Rectal smooth muscle tissue (tissue), 1 donor: ENCODE measurements around the gene SEC31A.

ENCODE experiments used
- H3K27ac ChIP-seq: one replicate; pipeline ENCODE4 v1.7.0; 2013; ENCODE audit warnings: low read depth, low read length, inconsistent platforms
- H3K27me3 ChIP-seq: one replicate; pipeline ENCODE4 v1.7.0; 2013; ENCODE audit warnings: low read length; ENCODE audit not compliant: control insufficient read depth, insufficient read depth
- H3K36me3 ChIP-seq: one replicate; pipeline ENCODE4 v1.7.0; 2013; ENCODE audit warnings: low read length; ENCODE audit not compliant: control insufficient read depth, insufficient read depth
- H3K4me1 ChIP-seq: one replicate; pipeline ENCODE4 v1.7.0; 2013; ENCODE audit warnings: low read length; ENCODE audit not compliant: control insufficient read depth, insufficient read depth
- H3K4me3 ChIP-seq: one replicate; pipeline ENCODE4 v1.7.0; 2013; ENCODE audit warnings: low read length
- H3K9ac ChIP-seq: one replicate; pipeline ENCODE4 v1.7.0; 2013; ENCODE audit warnings: low read length

Gene SEC31A

GRCh38 chr4:82905205-82905604 lies 14.3 kb upstream of the SEC31A start:
- Histone ChIP-seq H3K4me1 (peaks cover 2% of the 10 kb centered on the region), H3K4me3 (no peak overlapping the region), H3K27me3 (no peaks in the 10 kb centered on the region), H3K27ac (no peak overlapping the region), H3K36me3 (no peaks in the 10 kb centered on the region), H3K9ac (no peak overlapping the region)

- H3K27me3 ChIP-seq = no peaks in the 10 kb centered on the region
Measured at GRCh38 chr4:82903737-82904136, 12.8 kb upstream of the SEC31A start.

DNA sequence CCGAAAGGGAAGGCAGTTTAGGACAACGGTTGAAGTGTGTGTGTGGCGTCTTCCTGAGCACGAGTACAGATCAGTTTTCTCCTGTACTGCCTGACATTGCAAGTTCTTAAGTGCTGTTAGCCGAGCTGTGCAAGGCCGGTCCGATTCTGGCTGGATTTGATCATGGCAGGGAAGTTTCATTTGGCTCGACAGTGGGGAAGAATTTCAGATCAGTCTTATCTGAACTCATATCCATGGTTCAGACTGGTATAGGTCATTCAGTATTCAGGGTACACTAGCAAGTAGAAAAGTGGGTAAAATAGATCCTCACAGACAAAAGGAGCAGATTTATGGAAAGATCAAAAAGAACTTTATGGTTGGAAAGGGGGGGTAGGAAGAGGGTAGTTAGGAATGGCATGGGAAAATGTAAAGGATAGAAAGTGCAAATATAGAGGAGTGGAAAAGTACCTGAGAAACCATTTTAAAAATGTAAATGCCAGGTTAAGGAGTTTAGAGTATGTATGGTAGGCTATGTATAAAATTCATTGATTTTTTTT lies 10.3 kb upstream of the SEC31A start:
- H3K27me3 ChIP-seq = no peaks in the 10 kb centered on the region
- H3K4me1 ChIP-seq = peaks cover 4% of the 10 kb centered on the region
- peak overlapping the region; percentile 100 for H3K27ac ChIP-seq
- H3K4me3 ChIP-seq = peak overlapping the region; percentile 99
- H3K36me3 ChIP-seq = no peaks in the 10 kb centered on the region
- peak overlapping the region; percentile 99 for H3K9ac ChIP-seq

More at GRCh38 chr4:82903737-82904136, 12.8 kb upstream of the SEC31A start:
- no peak overlapping the region for H3K9ac ChIP-seq
- peaks cover 2% of the 10 kb centered on the region for H3K4me1 ChIP-seq
- H3K4me3 ChIP-seq = no peak overlapping the region
- no peaks in the 10 kb centered on the region for H3K36me3 ChIP-seq
- H3K27ac ChIP-seq = no peak overlapping the region

DNA sequence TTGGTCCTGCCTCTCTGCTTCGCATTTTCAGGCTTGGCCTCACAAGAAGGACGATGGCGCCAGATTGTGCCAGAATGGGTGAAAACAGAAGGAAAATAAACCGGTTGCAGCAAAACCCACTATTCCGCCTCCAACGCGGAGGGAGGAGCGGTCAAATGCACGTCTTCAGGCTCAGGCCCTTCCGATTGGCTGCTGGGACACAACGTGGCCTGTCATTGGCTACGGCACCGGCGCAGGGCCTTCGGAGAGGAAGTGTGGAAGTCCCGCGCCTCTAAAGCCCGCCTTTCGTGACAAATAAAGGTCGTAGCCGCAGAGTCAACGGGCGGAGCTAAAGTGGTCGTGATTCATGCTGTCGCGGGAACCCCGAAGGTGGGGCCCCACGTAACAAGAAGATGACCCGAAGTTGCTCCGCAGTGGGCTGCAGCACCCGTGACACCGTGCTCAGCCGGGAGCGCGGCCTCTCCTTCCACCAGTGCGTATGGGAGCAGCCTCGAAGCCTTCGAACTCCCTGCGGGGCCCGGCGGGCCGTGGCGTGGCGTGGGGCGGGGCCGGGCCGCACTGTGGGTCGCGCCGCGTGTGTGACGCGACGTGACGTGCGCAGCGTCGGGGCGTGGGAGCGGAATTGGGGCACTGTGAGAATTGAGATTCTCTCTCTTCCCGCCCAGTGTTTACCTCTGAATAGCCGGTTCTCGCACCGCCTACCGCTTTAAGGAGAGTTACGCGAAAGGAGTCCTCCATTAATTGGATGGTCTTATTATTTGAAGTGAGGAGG lies 9.6 kb upstream of the SEC31A start, which contains the start of gene THAP9:
THAP9 (plus strand) TSS at position 325 of the 772 bp plus-strand sequence; CDS start at position 393, 68 bp downstream.
- H3K9ac ChIP-seq = peak within 1 kb of the TSS; percentile 99
- H3K4me3 ChIP-seq = peak within 1 kb of the TSS; percentile 99
- H3K27me3 ChIP-seq = no peaks in the 10 kb centered on the region
- H3K36me3 ChIP-seq = no peaks in the 10 kb centered on the region
- peak within 1 kb of the TSS; percentile 100 for H3K27ac ChIP-seq
- peaks cover 4% of the 10 kb centered on the region for H3K4me1 ChIP-seq

GRCh38 chr4:82900066-82900410 lies 9.1 kb upstream of the SEC31A start:
- peak overlapping the region; percentile 89 for H3K9ac ChIP-seq
- H3K36me3 ChIP-seq = no peaks in the 10 kb centered on the region
- H3K4me3 ChIP-seq = peak overlapping the region; percentile 99
- H3K4me1 ChIP-seq = peaks cover 4% of the 10 kb centered on the region
- no peaks in the 10 kb centered on the region for H3K27me3 ChIP-seq
- peak overlapping the region; percentile 100 for H3K27ac ChIP-seq

GRCh38 chr4:82899374-82900065 lies 8.6 kb upstream of the SEC31A start:
- H3K9ac ChIP-seq = peak overlapping the region; percentile 89
- H3K36me3 ChIP-seq = no peaks in the 10 kb centered on the region
- peak overlapping the region; percentile 99 for H3K4me3 ChIP-seq
- peak overlapping the region; percentile 100 for H3K27ac ChIP-seq
- H3K27me3 ChIP-seq = no peaks in the 10 kb centered on the region
- peaks cover 4% of the 10 kb centered on the region for H3K4me1 ChIP-seq

DNA sequence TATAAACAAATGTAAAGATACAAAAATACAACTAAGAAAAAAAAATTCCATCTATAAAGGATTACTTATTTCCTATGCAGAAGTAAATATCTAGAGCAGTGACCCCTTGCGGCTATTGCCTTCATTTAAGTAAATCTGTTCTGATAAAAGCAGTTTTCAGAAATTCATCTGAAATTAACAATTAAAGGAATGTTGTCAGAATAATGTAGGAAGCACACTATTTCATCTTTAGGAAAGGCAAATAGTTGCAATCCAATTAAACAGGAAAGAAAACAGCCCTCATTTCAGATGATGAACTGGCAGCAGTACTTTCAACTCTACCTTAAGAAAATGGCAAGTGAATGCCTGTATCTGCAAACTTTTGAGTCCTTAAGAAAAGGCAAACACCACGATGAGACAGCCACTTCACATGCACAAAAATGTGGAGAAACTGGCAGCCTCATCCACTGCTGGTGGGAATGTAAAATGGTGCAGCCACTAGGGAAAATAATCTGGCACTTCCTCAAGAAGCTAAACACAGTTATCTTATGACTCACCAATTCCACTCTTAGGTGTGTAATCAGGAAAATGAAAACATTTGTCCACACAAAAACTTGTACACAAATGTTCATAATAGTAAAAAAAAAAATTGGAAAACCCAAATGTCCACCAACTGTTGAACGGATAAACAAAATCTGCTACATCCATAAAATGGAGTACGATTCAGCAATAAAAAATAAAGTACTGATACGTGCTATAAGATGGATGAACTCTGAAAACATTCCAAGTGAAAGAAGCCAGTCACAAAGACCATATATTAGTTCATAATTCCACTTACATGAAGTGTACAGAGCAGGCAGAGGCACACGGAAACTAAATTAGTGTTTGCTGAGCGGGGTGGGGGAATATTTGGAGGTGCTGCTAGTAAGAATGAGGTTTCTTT lies 7.6 kb upstream of the SEC31A start:
- Histone ChIP-seq H3K4me3 (peak overlapping the region; percentile 99), H3K4me1 (peaks cover 4% of the 10 kb centered on the region), H3K36me3 (peaks cover 7% of the 10 kb centered on the region), H3K27ac (no peak overlapping the region), H3K9ac (no peak overlapping the region), H3K27me3 (no peaks in the 10 kb centered on the region)

GRCh38 chr4:82896755-82897154 lies 5.8 kb upstream of the SEC31A start:
- no peak overlapping the region for H3K9ac ChIP-seq
- H3K36me3 ChIP-seq = peaks cover 10% of the 10 kb centered on the region
- H3K4me3 ChIP-seq = no peak overlapping the region
- H3K27me3 ChIP-seq = no peaks in the 10 kb centered on the region
- peaks cover 5% of the 10 kb centered on the region for H3K4me1 ChIP-seq
- no peak overlapping the region for H3K27ac ChIP-seq

DNA sequence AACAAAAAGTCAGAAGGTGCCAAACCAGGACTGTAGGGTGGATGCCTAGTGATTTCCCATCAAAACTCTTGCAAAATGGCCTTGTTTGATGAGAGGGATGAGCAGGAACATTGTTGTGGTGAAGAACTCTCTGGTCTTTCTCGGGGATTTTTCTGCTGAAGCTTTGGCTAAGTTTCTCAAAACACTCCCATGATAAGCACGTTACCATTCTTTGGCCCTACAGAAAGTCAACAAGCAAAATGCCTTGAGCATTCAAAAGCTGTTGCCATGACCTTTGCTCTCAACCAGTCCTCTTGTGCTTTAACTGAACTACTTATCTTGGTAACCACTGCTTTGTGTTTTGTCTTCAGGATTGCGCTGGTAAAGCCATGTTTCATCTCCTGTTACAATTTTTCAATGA lies 3.0 kb upstream of the SEC31A start:
- Histone ChIP-seq H3K4me1 (peaks cover 5% of the 10 kb centered on the region), H3K27me3 (no peaks in the 10 kb centered on the region), H3K27ac (no peak overlapping the region), H3K4me3 (no peak overlapping the region), H3K36me3 (peaks cover 10% of the 10 kb centered on the region), H3K9ac (no peak overlapping the region)

GRCh38 chr4:82892467-82892802 lies 1.5 kb upstream of the SEC31A start:
- no peak overlapping the region for H3K27ac ChIP-seq
- no peaks in the 10 kb centered on the region for H3K27me3 ChIP-seq
- H3K4me1 ChIP-seq = peaks cover 3% of the 10 kb centered on the region
- H3K36me3 ChIP-seq = peaks cover 10% of the 10 kb centered on the region
- no peak overlapping the region for H3K9ac ChIP-seq
- H3K4me3 ChIP-seq = no peak overlapping the region

- peak overlapping the region; percentile 94 for H3K4me3 ChIP-seq
- peak overlapping the region; percentile 97 for H3K9ac ChIP-seq
- H3K27me3 ChIP-seq = no peaks in the 10 kb centered on the region
- H3K36me3 ChIP-seq = peaks cover 10% of the 10 kb centered on the region
- H3K27ac ChIP-seq = peak overlapping the region; percentile 97
- H3K4me1 ChIP-seq = peaks cover 3% of the 10 kb centered on the region
Measured at GRCh38 chr4:82891707-82892466, 934 bp upstream of the SEC31A start.
